GM19240 (cell line): Measurements from ENCODE around the gene WDR18.
"Not testable (repeated sequence)": the region's sequence is repeated elsewhere in the genome, so short reads cannot be mapped to it uniquely, and the experiment has no call there.

Source experiments
- DNase-seq: peaks from one replicate; pipeline ENCODE4 v3.0.0; 2011; ENCODE audit warnings: low spot score; ENCODE audit not compliant: insufficient read length

WDR18 gene

GRCh38 chr19:1019616-1019961, 35.4 kb downstream of the WDR18 start:
- DNase-seq, result no peak

- DNase-seq, result no peak
Measured at GRCh38 chr19:1019980-1020867, 36.1 kb downstream of the WDR18 start.

- peak; percentile 99 for DNase-seq
Measured at GRCh38 chr19:1020868-1021425, 36.8 kb downstream of the WDR18 start, which contains the start of gene TMEM259. Gene TMEM259, minus strand, starts transcription at chr19:1021123. Its CDS starts 127 bp downstream, at chr19:1020996.

- not testable (repeated sequence) for DNase-seq
Measured at GRCh38 chr19:1023883-1024188, 39.7 kb downstream of the WDR18 start.

GRCh38 chr19:1025080-1025479, 40.9 kb downstream of the WDR18 start:
- not testable (repeated sequence) for DNase-seq

GRCh38 chr19:1025960-1026782, 42.0 kb downstream of the WDR18 start, which contains the start of gene CNN2:
Gene CNN2, plus strand, starts transcription at chr19:1026608. Its CDS starts 54 bp downstream, at chr19:1026662.
- DNase-seq, result no peak

GRCh38 chr19:1026783-1027649, 42.9 kb downstream of the WDR18 start:
- peak; percentile 14 for DNase-seq

GRCh38 chr19:1027650-1028061, 43.5 kb downstream of the WDR18 start:
- DNase-seq, result peak; percentile 18

GRCh38 chr19:1028062-1028926, 44.1 kb downstream of the WDR18 start:
- DNase-seq, result peak; percentile 53

GRCh38 chr19:1032264-1032867, 48.2 kb downstream of the WDR18 start:
- no peak for DNase-seq

GRCh38 chr19:1035998-1036621, 52.0 kb downstream of the WDR18 start:
- no peak for DNase-seq

- DNase-seq, result no peak
Measured at GRCh38 chr19:1037621-1038064, 53.5 kb downstream of the WDR18 start.

- no peak for DNase-seq
Measured at GRCh38 chr19:1038978-1039645, 55.0 kb downstream of the WDR18 start.

- DNase-seq, result peak; percentile 92
Measured at GRCh38 chr19:1039646-1040475, 55.7 kb downstream of the WDR18 start, which contains the start of gene ABCA7. Gene ABCA7, plus strand, starts transcription at chr19:1040107. Its CDS starts 1,255 bp downstream, at chr19:1041362.

- DNase-seq, result peak; percentile 99
Measured at GRCh38 chr19:1040476-1041271, 56.5 kb downstream of the WDR18 start.

GRCh38 chr19:1041272-1041834, 57.2 kb downstream of the WDR18 start:
- DNase-seq, result no peak
